HuH-7.5 (cell line): ENCODE measurements around the gene CSNK1G3.
"Not testable (repeated sequence)": the region's sequence is repeated elsewhere in the genome, so short reads cannot be mapped to it uniquely, and the experiment has no call there.

Experiments
- DNase-seq: peaks from one replicate; pipeline ENCODE4 v3.0.0; 2011; ENCODE audit warnings: low spot score

CSNK1G3 gene

GRCh38 chr5:123511648-123512605 lies at the start of gene CSNK1G3:
CSNK1G3 (plus strand) TSS chr5:123512177; CDS start chr5:123545664, 33,487 bp downstream.
- DNase-seq = peak; percentile 87

GRCh38 chr5:123466839-123467238 lies 45.1 kb upstream of the CSNK1G3 start:
- DNase-seq = not testable (repeated sequence)

DNA sequence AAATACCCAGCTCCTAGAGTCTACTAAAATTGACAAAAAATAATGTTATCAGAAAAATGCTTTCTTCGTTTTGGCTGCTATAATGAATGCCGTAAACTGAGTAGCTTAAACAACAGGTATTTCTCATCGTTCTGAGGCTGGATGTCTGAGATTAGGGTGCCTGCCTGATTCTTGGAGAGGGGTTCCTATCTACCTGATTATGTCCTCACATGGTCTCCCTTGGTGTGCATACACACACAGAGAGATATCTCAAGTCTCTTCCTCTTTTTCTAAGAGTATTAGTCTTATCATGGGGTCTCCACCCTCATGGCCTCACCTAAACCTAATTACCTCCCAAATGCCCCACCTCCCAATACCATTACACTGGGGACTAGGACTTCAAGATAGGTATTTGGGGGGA lies 40.6 kb upstream of the CSNK1G3 start:
- DNase-seq = no peak

DNA sequence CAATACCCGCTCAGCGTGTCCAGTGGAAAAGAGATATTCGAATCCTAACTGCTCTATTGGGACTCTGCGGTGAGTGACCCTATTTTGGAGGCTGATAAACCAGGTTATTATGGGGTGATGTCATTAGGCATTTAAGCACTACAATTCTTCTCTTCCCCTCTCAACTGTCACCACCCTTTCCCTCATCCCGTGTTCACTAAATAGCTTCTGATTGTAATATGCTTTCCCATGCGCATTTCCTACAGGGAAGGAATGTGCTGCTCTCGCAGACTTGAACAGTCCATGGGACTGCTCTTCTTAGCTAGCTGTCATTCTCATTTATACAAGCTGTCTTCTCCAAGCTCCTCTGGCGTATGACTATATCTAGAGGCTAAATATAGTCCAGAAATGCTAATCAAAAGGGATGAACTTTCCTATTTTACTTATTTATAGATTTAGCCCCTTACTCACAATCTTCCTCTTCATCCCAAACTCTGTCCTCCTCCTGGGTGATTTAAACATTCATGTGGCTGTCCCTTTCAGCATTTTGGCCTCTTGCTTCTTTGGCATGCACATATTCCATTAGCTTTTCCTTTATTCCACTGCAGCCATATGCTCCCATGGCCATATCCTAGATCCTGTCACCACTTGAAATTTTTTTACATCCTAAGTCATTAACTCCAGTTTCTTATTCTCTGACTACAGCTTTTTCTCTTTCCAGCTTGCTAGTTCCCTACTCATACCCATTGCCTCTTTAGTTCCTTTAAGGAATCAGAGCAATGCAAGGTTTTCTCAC lies 39.6 kb upstream of the CSNK1G3 start:
- DNase-seq = no peak

GRCh38 chr5:123474228-123474627 lies 37.7 kb upstream of the CSNK1G3 start:
- DNase-seq = no peak

GRCh38 chr5:123476731-123477130 lies 35.2 kb upstream of the CSNK1G3 start:
- DNase-seq = no peak

DNA sequence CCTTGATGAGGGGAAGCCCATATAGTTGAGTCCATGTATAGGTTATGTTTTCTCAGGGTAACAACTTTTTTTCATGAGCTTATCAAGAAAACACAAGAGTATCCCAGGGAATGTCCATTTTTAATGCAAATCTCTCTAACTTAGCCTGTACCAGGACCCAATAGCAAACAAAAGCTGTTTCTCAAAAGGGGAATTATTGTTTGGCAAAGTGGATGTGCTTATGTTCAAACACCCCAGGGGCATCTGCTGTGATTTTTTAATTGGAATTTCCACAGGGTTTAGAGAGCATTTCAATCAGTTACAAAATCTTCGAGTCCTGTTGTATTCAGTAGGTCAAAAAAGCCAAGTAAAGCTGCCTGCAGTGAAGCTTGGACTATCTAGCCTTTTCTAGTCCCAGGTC lies 33.4 kb upstream of the CSNK1G3 start:
- no peak for DNase-seq

GRCh38 chr5:123482258-123482657 lies 29.7 kb upstream of the CSNK1G3 start:
- DNase-seq = no peak

DNA sequence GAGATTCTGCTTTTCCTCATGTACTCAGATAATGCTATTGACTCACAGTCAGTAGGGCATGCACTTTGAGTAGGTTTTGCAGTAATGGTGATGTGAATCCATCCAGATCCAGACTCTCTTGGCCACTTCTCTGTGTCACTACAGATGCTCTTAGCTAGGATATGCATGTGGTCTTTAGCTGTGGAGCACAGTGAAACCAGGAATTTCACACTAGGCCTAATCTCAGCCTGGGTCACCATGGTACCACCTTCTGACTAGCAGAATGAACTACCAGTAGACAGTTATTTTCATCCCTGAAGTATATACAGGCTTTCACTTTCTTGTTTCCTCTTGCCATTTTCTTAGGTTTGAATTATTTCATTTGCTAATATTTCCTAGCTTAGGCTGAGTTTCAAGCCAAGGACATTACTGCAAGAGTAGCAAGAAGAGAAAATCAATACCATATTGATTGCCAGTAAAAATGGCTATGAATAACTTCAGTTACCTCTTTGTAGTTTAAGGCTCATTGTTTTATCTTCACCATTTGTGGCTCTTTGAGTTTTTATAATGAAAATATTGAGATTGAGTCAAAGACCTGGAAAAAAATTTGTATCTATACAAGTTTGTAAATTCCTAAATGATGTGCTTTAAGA lies 28.4 kb upstream of the CSNK1G3 start:
- DNase-seq = no peak

DNA sequence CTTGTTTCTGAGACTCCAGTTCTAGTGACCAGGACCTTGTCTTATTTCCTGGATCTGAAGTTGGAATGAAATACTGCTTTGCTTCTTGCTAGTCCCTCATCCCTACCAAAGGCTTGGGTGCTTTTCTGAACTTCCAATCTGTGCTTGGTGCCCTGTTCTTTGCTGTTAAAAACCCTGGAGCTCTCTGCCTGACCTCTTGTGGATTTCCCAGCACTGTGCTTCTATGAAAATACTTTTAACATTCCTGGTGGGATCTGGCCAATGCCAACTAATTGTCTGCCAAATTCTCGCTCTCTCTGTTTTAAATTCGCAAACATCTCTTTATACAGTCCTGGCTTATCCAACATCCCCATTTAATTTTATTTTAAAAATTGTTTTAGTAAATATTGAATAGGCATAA lies 26.7 kb upstream of the CSNK1G3 start:
- DNase-seq = no peak

DNA sequence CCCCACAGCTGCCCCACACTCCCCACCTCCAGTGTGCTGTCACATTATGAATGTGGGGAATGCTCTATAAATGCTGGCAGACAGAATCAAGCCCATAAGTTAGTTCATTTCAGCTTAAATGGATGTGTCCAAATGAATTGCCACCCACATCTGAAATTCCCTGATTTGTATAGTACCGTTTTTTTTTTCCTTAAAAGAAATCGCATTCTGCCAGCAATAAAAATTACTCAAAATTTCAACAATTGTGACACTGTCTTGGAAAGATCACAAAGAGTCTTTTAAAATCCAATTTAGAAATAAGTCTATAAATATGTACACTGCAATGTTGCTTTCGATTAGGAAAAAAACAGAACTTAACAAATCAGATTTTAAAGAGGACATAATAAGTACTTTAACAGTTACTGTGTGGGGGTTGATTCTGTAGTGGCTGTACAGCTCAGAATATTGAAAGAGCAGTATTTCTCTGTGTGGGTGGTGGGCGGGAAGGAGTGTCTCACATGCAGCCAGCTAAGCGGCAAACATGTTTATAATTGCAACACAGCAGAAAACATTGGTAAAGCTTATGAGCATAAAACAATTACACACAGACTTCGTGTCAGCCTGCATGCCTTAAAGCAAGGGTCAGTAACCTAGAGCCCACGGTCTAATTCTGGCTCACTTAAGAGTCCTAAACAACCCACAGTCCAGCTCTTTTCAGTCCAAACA lies 24.9 kb upstream of the CSNK1G3 start:
- no peak for DNase-seq

- DNase-seq = no peak
Observed at GRCh38 chr5:123490974-123491373, 21.0 kb upstream of the CSNK1G3 start.

DNA sequence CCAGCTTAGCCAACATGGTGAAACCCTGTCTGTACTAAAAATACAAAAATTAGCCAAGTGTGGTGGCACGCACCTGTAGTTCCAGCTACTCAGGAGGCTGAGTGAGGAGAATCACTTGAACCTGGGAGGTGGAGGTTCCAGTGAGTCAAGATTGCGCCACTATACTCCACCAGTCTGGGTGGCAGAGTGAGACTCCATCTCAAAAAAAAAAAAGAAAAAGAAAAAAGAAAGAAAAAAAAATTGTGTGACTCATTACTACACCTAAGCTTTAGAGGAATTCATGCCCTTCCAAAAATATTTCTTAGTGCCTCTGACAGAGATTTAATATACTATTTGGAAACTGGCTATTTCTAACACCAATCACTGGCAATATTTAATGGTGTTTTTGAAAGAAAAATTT lies 16.8 kb upstream of the CSNK1G3 start:
- DNase-seq = not testable (repeated sequence)

DNA sequence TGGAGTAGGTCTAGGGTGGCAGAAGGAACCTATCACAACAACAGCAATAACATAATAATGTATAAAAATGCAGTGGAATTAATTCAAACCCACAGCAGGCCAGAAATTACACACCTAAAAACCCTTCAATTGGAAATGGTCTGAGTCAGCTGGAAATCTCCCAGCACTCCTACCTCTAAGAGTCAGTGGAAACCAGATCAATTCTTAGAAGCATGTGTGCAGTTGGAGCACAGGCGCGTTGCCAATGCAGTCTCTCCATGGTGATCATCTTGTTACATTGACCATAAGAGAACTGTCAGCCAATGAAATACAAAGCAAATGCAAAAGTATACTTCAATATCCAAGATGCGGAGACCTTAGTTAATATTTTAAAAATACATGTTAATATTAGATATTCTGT lies 15.1 kb upstream of the CSNK1G3 start:
- DNase-seq = no peak

- no peak for DNase-seq
Observed at GRCh38 chr5:123500471-123500870, 11.5 kb upstream of the CSNK1G3 start.

GRCh38 chr5:123502120-123502519 lies 9.9 kb upstream of the CSNK1G3 start:
- DNase-seq = no peak

DNA sequence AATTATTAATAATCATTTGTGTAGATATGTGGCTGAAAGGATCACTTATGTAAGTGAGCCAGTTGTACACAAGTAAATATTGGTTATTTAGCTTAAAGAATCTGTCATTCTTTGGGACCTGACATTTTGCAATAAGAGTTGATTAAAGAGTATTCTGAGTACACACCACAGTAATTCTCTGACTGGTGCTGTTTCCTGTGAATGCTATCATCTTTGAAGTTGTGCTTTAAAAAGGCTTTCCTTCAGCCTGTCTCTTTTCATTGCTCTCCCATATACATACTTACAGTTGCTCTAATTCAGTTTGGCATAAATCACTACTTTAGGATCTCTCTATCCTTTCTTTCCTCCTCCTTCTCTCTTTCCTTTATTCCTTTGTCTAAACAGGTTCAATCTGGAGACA lies 8.7 kb upstream of the CSNK1G3 start:
- no peak for DNase-seq

GRCh38 chr5:123505633-123506032 lies 6.3 kb upstream of the CSNK1G3 start:
- DNase-seq = no peak

DNA sequence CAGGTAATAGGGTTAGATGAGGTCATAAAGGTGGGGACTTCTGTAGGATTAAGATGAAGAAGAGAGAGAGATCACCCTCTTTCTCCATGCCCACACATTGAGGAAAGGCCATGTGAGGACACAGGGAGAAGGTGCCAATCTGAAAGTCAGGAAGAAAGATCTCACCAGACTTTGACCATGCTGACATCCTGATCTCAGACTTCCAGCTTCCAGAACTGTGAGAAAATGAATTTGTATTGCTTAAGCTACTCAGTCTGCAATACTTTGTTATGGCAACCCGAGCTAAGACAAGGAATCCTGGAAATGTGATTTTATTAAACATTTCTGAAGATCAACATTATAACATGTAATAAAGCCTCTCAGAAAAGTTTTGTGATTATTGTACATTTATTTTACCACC lies 3.5 kb upstream of the CSNK1G3 start:
- no peak for DNase-seq

DNA sequence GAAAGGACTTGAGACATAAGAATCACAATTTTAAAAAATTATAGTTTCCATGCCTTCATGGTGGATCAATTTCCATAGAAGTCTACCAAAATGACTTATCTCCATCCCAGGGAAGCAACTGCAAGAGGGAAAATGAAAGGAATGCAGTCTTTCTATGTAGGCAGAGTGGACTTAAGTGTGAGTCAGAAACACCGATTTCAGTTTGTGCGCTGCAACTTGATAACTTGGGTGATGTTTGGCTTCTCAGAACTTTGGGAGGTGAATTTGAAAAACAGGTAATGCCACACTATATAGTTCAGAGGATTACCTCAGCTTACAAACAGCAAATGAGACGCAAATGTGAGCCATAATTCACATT lies 708 bp upstream of the CSNK1G3 start:
- DNase-seq = peak; percentile 19

DNA sequence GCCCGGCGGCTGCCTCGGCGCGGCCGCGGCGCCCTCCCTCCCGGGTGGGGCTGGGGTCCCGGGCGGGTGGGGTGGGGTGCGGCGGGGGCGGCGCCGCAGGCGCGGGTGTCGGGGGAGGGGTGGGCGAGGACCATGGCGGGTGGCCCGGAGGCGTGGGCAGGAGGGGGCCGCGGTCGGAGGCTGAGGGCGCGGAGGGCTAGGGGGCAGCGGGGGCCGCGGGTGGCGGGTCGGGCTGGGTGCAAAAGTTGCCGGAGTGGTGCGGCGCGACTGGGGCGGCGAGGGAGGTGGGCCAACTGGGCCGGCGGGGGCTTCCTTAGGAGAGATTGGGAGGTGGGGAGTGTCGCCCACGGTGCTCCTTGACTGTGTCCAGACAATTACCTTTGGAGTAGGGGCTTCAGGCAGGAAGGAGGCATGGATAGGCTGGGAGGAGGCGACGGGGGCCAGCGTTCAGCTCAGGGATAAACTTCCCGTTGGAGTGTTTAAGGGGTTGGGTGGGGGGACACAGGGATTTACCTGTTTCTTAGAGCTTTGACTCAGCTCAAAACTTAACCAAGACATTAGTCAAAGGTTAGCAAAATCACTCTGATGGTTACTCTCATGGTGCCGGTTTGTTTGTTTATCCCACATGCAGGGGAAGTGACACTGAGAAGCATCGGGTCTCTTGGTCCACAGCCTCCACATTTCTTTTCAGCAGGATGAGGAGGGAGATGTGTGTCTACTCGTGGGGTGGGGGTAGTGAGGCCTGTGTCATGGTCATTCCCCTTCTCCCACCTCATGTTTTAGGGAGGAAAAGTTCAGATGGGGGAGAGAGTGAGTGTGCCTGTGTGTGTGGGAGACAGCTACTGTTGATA lies 859 bp downstream of the CSNK1G3 start:
- peak; percentile 37 for DNase-seq
